ENCODE measurements around the gene ZNF236. TPM values are rescaled to one million over a fixed set of nuclear protein-coding genes. Genes with fewer than 3 reads are reported as not detected.

ZNF236 gene
- total RNA-seq, 4 donors from 2014 or later: 13.4 to 38.0 (median 15.1) TPM

DNA sequence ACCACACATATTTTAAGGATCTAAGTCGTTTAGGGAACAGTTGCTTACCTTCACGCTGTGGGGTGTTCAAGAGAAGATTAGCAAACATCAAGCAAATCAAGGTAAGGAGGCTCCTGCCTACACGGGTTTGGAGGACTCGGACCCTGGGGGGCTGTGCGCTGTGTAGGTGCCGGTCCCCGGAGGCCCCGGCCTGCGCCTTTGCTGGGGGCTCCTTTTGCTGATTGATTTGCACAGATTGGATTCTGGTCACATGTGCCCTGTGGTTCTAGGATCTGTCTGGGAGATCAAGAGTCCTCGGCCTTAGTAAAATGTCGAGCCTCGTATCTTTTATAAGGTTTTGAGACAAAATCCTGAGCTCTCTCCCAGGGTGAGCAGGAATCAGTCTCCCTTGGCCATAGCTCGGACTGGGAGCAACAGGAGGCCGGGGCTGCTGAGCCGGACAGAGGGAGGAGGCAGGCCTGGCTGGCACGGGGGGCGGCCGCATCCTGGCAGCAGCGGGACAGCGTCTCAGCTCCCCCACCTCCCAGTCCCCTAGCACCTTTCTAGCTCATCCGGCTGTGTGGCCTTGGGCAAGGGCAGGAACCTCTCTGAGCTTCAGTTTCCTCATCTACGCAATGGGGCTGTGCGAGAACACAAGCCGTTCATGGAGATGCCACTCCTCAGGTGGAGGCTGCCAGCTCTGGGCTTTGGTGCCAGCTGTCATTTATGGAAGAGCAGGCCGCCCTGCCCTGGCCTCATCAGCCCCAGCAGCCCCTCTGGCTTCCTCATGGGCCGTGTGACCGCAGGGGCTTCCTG, 163.0 kb downstream of the ZNF236 start:
- Histone ChIP-seq H3K4me3 (no peak overlapping the region), H3K27ac (no peak overlapping the region), H3K36me3 (no peaks in the 10 kb centered on the region), H3K9me3 (no peaks in the 10 kb centered on the region), H3K4me1 (no peaks in the 10 kb centered on the region), H3K27me3 (no peaks in the 10 kb centered on the region)
- TF ChIP-seq CTCF (IDR thresholded peaks at IDR 0.05) (no peak), POLR2A (IDR thresholded peaks at IDR 0.05) (no peak), EP300 (IDR thresholded peaks at IDR 0.05) (no peak), POLR2AphosphoS5 (IDR thresholded peaks at IDR 0.05) (no peak)
- WGBS: 85% methylated on average over 26 of the region's 27 CpGs
- no peak for DNase-seq (ENCODE audit: low spot score in 2 of 2)

GRCh38 chr18:76985951-76986236, 163.5 kb downstream of the ZNF236 start:
- no peak overlapping the region for H3K27ac ChIP-seq
- no peaks in the 10 kb centered on the region for H3K4me1 ChIP-seq
- TF ChIP-seq EP300 (IDR thresholded peaks at IDR 0.05): no peak
- TF ChIP-seq POLR2AphosphoS5 (IDR thresholded peaks at IDR 0.05): no peak
- no peak for TF ChIP-seq CTCF (IDR thresholded peaks at IDR 0.05)
- TF ChIP-seq POLR2A (IDR thresholded peaks at IDR 0.05): no peak
- no peak overlapping the region for H3K4me3 ChIP-seq
- DNase-seq (ENCODE audit: low spot score in 2 of 2): no peak
- H3K36me3 ChIP-seq: no peaks in the 10 kb centered on the region
- no peaks in the 10 kb centered on the region for H3K27me3 ChIP-seq
- 87% methylated on average over 9 of the region's 9 CpGs for WGBS
- no peaks in the 10 kb centered on the region for H3K9me3 ChIP-seq

GRCh38 chr18:76986406-76986805, 164.0 kb downstream of the ZNF236 start:
- Histone ChIP-seq H3K27me3 (no peaks in the 10 kb centered on the region), H3K9me3 (no peaks in the 10 kb centered on the region), H3K4me3 (no peak overlapping the region), H3K4me1 (no peaks in the 10 kb centered on the region), H3K27ac (no peak overlapping the region), H3K36me3 (no peaks in the 10 kb centered on the region)
- 81% methylated on average over 7 of the region's 7 CpGs for WGBS
- TF ChIP-seq POLR2A (IDR thresholded peaks at IDR 0.05) (no peak), POLR2AphosphoS5 (IDR thresholded peaks at IDR 0.05) (no peak), CTCF (IDR thresholded peaks at IDR 0.05) (no peak), EP300 (IDR thresholded peaks at IDR 0.05) (no peak)
- no peak for DNase-seq (ENCODE audit: low spot score in 2 of 2)

- no peaks in the 10 kb centered on the region for H3K9me3 ChIP-seq
- H3K4me1 ChIP-seq: no peaks in the 10 kb centered on the region
- H3K36me3 ChIP-seq: no peaks in the 10 kb centered on the region
- peak overlapping the region; percentile 10 for H3K27ac ChIP-seq
- H3K4me3 ChIP-seq: peak overlapping the region; percentile 4
- DNase-seq (ENCODE audit: low spot score in 2 of 2): no peak
- H3K27me3 ChIP-seq: no peaks in the 10 kb centered on the region
- peak in 1 of 2 donors; percentile 7 for TF ChIP-seq POLR2A (IDR thresholded peaks at IDR 0.05)
- no peak for TF ChIP-seq EP300 (IDR thresholded peaks at IDR 0.05)
- WGBS: 78% methylated on average over 27 of the region's 27 CpGs
Measured at GRCh38 chr18:76988031-76988826, 165.9 kb downstream of the ZNF236 start.

- TF ChIP-seq CTCF (IDR thresholded peaks at IDR 0.05) (no peak), POLR2A (IDR thresholded peaks at IDR 0.05) (no peak), EP300 (IDR thresholded peaks at IDR 0.05) (no peak)
- no peak for DNase-seq (ENCODE audit: low spot score in 2 of 2)
- H3K4me1 ChIP-seq: no peaks in the 10 kb centered on the region
- H3K4me3 ChIP-seq: no peak overlapping the region
- H3K27ac ChIP-seq: no peak overlapping the region
- H3K9me3 ChIP-seq: no peaks in the 10 kb centered on the region
- 91% methylated on average over 24 of the region's 29 CpGs for WGBS
- no peaks in the 10 kb centered on the region for H3K27me3 ChIP-seq
- no peaks in the 10 kb centered on the region for H3K36me3 ChIP-seq
Measured at GRCh38 chr18:76988827-76989646, 166.7 kb downstream of the ZNF236 start.

Measured in suprapubic skin (tissue), 4 donors.